Peyer's patch (tissue), 4 donors: ENCODE measurements around the gene PRPS1. TPM values are rescaled to one million over a fixed set of nuclear protein-coding genes. Genes with fewer than 3 reads are reported as not detected.
A peak's percentile ranks its signal among the peaks of the same experiment; 100 is the strongest.

Experiments used
- DNase-seq, 3 donors: peaks; one replicate each; pipeline ENCODE4 v3.0.0-alpha.2; 2017 to 2019
- H3K27ac ChIP-seq, 4 donors: fragments of 200-600 bp; sonication (generic); one replicate each; pipeline ENCODE4 v1.5.1; 2016 to 2019
- H3K27me3 ChIP-seq, 2 donors: fragments of 200-600 bp; sonication (generic); one replicate each; pipeline ENCODE4 v1.5.1; 2019
- H3K36me3 ChIP-seq, 3 donors: fragments of 200-600 bp; sonication (generic); one replicate each; pipeline ENCODE4 v1.5.1; 2016 to 2019
- H3K4me1 ChIP-seq, 4 donors: fragments of 200-600 bp; sonication (generic); one replicate each; pipeline ENCODE4 v1.5.1; 2016 to 2019
- H3K4me3 ChIP-seq, 4 donors: fragments of 200-600 bp; sonication (generic); 1 replicate in 3 of 4; 2 replicates in 1 of 4; pipeline ENCODE4 v1.5.1; 2016 to 2019; ENCODE audit warnings: mild to moderate bottlenecking in 1 of 4
- H3K9me3 ChIP-seq, 4 donors: fragments of 200-600 bp; sonication (generic); one replicate each; pipeline ENCODE4 v1.5.1; 2016 to 2019; ENCODE audit warnings: mild to moderate bottlenecking in 1 of 4
- CTCF ChIP-seq, 6 experiments: fragments of 450-650 bp in 4 of 6; fragments of 200-600 bp in 2 of 6; sonication (generic) in 1 of 6; IDR thresholded peaks; one replicate each; pipeline ENCODE4 v1.5.1; 2017 to 2019; ENCODE audit warnings: antibody characterized with exemption in 6 of 6, mild to moderate bottlenecking in 3 of 6, moderate library complexity in 1 of 6
- POLR2A ChIP-seq, 2 donors: fragments of 450-650 bp; IDR thresholded peaks; one replicate each; pipeline ENCODE4 v1.5.1; 2017; ENCODE audit warnings: antibody characterized with exemption in 2 of 2, mild to moderate bottlenecking in 2 of 2, moderate library complexity in 2 of 2
- total RNA-seq, 4 donors: library from RNA; depleted of rRNA; stranded (reverse); fragments of >200 nt; gene quantifications; one replicate each; pipeline ENCODE4 v1.1.0, GENCODE V29; 2016

PRPS1 gene
- total RNA-seq, 4 donors from 2014 or later: 2.6 to 43.7 (median 9.3) TPM

DNA sequence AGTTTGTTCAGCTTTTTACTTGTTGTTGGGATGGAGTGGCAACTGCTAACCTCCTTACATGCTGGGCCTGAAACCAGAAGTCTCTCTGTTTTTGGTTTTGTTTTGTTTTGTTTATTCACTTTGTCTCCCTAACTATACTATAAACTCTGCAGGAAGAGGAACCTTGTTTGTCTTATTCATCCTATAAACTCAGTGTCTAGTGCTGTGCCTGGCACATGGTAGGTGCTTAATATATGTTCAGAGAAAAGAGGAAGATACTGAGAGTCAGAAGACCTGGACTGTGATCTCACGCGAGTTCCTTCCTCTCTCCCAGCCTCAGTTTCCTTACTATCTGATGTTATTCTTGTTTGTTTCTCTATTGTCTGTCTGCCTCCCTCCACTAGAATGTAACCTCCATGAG, 71.3 kb downstream of the PRPS1 start:
- no peak for TF ChIP-seq CTCF (IDR thresholded peaks at IDR 0.05)
- Histone ChIP-seq H3K27me3 (no peaks in the 10 kb centered on the region), H3K9me3 (no peaks in the 10 kb centered on the region), H3K4me3 (no peak overlapping the region), H3K27ac (peak overlapping the region in 3 of 4 donors; percentile 36 to 63 (median 37)), H3K36me3 (no peaks in the 10 kb centered on the region), H3K4me1 (peaks cover 0 to 12% (median 0%) of the 10 kb centered on the region in 4 donors)
- DNase-seq: peak in 1 of 3 donors; percentile 35

DNA sequence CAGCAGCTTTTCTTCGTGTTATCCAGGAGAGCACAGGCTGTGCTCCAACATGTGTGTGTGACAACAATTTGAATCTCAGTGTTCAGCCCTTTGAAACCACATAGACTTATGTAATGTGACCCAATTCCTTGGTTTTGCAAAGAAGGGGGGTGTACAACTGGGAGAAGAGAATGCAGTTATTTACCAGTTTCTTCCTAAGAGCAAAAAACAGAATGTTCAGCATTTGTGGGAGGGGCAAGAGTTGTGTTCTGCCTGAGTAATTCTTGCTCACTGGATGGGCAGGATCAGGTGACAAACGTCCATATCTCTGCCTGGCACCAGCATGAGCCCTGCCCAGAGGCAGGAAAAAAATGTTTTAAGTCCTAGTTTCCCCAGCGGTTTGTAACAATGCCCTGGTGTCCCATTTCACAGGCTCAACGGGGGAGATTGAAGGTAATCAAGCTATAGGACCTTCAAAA, 72.0 kb downstream of the PRPS1 start:
- H3K36me3 ChIP-seq: no peaks in the 10 kb centered on the region
- H3K27ac ChIP-seq: peak overlapping the region; percentile 37 to 73 (median 46)
- peaks cover 0 to 12% (median 0%) of the 10 kb centered on the region in 4 donors for H3K4me1 ChIP-seq
- DNase-seq: peak in 1 of 3 donors; percentile 65
- H3K27me3 ChIP-seq: no peaks in the 10 kb centered on the region
- no peak for TF ChIP-seq POLR2A (IDR thresholded peaks at IDR 0.05)
- TF ChIP-seq CTCF (IDR thresholded peaks at IDR 0.05): no peak
- H3K9me3 ChIP-seq: no peaks in the 10 kb centered on the region
- no peak overlapping the region for H3K4me3 ChIP-seq

Other genes with a start within 250 kb of the PRPS1 start
- gene FRMPD3, start 178.9 kb upstream of the PRPS1 start, total RNA-seq: under 1 TPM in 1 of 4 donors, not detected in 3; 0.27 TPM
- gene TSC22D3, start 147.3 kb downstream of the PRPS1 start, total RNA-seq: 1,000 to 10,000 TPM in 1 of 4 donors, 100 to 1,000 TPM in 3; 185 to 1,146 (median 313) TPM
- not detected for gene NCBP2L, start 149.2 kb downstream of the PRPS1 start, total RNA-seq
- gene MID2, start 197.4 kb downstream of the PRPS1 start, total RNA-seq: 10 to 100 TPM in 1 of 4 donors, 1 to 10 TPM in 3; 4.9 to 10.2 (median 8.1) TPM